Brain microvascular endothelial cell (primary cell): ENCODE results near the gene GDPGP1.
A peak's percentile ranks its signal among the peaks of the same experiment; 100 is the strongest.
"Not testable (repeated sequence)": the region's sequence is repeated elsewhere in the genome, so short reads cannot be mapped to it uniquely, and the experiment has no call there.

Experiments
- DNase-seq: peaks from one replicate; pipeline ENCODE4 v3.0.0-alpha.2; 2020
- H3K27ac ChIP-seq: fragments of 250-450 bp; sonication (Bioruptor Pico); 2 replicates; pipeline ENCODE4 v1.5.1; 2020; ENCODE audit warnings: mild to moderate bottlenecking, moderate library complexity
- H3K27me3 ChIP-seq: fragments of 250-450 bp; sonication (Bioruptor Pico); replicated peaks from 2 replicates; pipeline ENCODE4 v1.5.1; 2020; ENCODE audit warnings: mild to moderate bottlenecking
- H3K36me3 ChIP-seq: fragments of 250-450 bp; sonication (Bioruptor Pico); replicated peaks from 2 replicates; pipeline ENCODE4 v1.5.1; 2020; ENCODE audit warnings: mild to moderate bottlenecking
- H3K4me3 ChIP-seq: 2 replicates; pipeline ENCODE4 v1.5.1; 2011; ENCODE audit warnings: low read depth, mild to moderate bottlenecking, control low read depth, low read length, moderate library complexity
- CTCF ChIP-seq: IDR thresholded peaks from 2 replicates; pipeline ENCODE4 v1.5.1; 2011; ENCODE audit warnings: low read depth, mild to moderate bottlenecking, moderate library complexity, low read length, control low read depth, inconsistent platforms; ENCODE audit errors: missing control alignments
- in situ Hi-C: cut with HindIII; loops from 2 replicates; pipeline ENCODE4 v1.10.0; 2017; ENCODE audit warnings: low sequenced_read_pairs, low pct_ligation_motif_present

Gene GDPGP1

GRCh38 chr15:90291679-90292356 is 57.8 kb downstream of the GDPGP1 start:
- no peak overlapping the region for H3K4me3 ChIP-seq
- no peak for TF ChIP-seq CTCF
- H3K27me3 ChIP-seq, result no peaks in the 10 kb centered on the region
- H3K27ac ChIP-seq, result no peak overlapping the region
- in situ Hi-C loops, result no loop called here
- no peak for DNase-seq
- H3K36me3 ChIP-seq, result no peaks in the 10 kb centered on the region

DNA sequence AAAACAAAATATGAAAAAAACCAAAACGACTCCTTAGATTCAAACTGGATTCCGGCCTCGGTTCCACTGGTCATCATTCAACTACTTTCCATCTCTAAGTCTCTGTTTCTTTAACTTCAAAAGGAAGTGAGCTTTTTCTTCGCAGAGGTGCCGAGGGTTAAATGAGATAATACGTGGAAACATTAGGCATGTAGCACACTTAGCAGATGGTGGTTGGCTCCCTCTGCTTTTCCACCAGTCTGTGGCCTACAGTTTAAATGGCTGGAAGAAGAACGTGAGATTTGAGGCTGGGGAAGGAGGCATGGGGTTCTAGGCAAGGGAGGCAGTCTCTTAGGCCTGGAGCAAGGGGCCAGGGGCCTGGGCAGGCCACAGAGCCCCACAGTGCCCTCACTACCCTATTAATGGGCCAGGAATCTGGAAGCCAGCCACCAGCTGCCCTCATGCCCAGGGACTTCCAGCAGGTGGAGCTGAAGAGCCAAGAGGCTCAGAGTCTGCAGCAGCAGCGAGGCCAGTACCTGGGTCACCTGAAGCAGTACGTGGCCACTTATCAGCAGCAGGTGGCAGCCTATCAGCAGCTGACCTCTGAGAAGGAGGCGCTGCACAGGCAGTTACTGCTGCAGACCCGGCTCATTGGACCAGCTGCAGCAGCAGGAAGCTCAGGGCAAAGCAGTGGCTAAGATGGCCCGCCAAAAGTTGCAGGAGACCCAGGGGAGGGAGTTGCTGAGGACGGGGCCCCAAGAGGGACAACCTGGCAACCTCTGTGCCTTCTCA is 59.2 kb downstream of the GDPGP1 start:
- H3K36me3 ChIP-seq, H3K27ac ChIP-seq, in situ Hi-C loops, H3K27me3 ChIP-seq, H3K4me3 ChIP-seq: not testable (repeated sequence)
- peak; percentile 86 for TF ChIP-seq CTCF
- DNase-seq, result peak; percentile 36

GRCh38 chr15:90294159-90294558 is 60.1 kb downstream of the GDPGP1 start:
- Histone ChIP-seq H3K4me3 (no peak overlapping the region), H3K36me3 (no peaks in the 10 kb centered on the region), H3K27me3 (no peaks in the 10 kb centered on the region), H3K27ac (no peak overlapping the region)
- in situ Hi-C loops, result no loop called here
- TF ChIP-seq CTCF, result no peak
- no peak for DNase-seq

GRCh38 chr15:90294601-90295269 is 60.7 kb downstream of the GDPGP1 start:
- Histone ChIP-seq H3K4me3 (no peak overlapping the region), H3K27me3 (no peaks in the 10 kb centered on the region), H3K27ac (no peak overlapping the region), H3K36me3 (no peaks in the 10 kb centered on the region)
- DNase-seq, result no peak
- TF ChIP-seq CTCF, result peak; percentile 35
- in situ Hi-C loops, result no loop called here

DNA sequence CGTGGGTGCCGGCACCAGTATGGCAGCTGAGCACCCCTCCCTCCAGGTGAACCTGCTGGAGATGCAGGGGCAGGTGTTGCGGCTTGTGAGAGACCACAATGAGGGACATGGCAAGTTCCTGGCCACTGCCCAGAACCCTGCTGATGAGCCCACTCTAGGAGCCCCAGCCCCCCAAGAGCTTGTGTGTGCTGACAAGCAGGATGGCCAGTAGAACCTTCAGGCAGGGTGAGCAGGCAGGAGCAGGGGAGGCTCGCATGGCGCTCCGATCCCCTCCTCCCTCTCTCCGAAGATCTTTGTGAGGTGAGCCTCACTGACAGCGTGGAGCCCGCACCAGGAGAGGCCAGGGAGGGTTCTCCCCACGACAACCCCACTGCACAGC is 61.2 kb downstream of the GDPGP1 start:
- in situ Hi-C loops, result no loop called here
- Histone ChIP-seq H3K36me3 (no peaks in the 10 kb centered on the region), H3K27ac (no peak overlapping the region), H3K27me3 (no peaks in the 10 kb centered on the region), H3K4me3 (no peak overlapping the region)
- TF ChIP-seq CTCF, result no peak
- no peak for DNase-seq
